Peyer's patch (tissue), 4 donors: ENCODE results near the gene CST11. TPM values are rescaled to one million over a fixed set of nuclear protein-coding genes. Genes with fewer than 3 reads are reported as not detected.

Experiments used
- DNase-seq, 3 donors: peaks; one replicate each; pipeline ENCODE4 v3.0.0-alpha.2; 2017 to 2019
- H3K27ac ChIP-seq, 4 donors: fragments of 200-600 bp; sonication (generic); one replicate each; pipeline ENCODE4 v1.5.1; 2016 to 2019
- H3K27me3 ChIP-seq, 2 donors: fragments of 200-600 bp; sonication (generic); one replicate each; pipeline ENCODE4 v1.5.1; 2019
- H3K36me3 ChIP-seq, 3 donors: fragments of 200-600 bp; sonication (generic); one replicate each; pipeline ENCODE4 v1.5.1; 2016 to 2019
- H3K4me1 ChIP-seq, 4 donors: fragments of 200-600 bp; sonication (generic); one replicate each; pipeline ENCODE4 v1.5.1; 2016 to 2019
- H3K4me3 ChIP-seq, 4 donors: fragments of 200-600 bp; sonication (generic); 1 replicate in 3 of 4; 2 replicates in 1 of 4; pipeline ENCODE4 v1.5.1; 2016 to 2019; ENCODE audit warnings: mild to moderate bottlenecking in 1 of 4
- H3K9me3 ChIP-seq, 4 donors: fragments of 200-600 bp; sonication (generic); one replicate each; pipeline ENCODE4 v1.5.1; 2016 to 2019; ENCODE audit warnings: mild to moderate bottlenecking in 1 of 4
- POLR2A ChIP-seq, 2 donors: fragments of 450-650 bp; IDR thresholded peaks; one replicate each; pipeline ENCODE4 v1.5.1; 2017; ENCODE audit warnings: antibody characterized with exemption in 2 of 2, mild to moderate bottlenecking in 2 of 2, moderate library complexity in 2 of 2
- small RNA-seq, 2 donors: library from RNA; depleted of rRNA; stranded (forward); fragments of <200 nt; gene quantifications; one replicate each; pipeline ENCODE3, GENCODE V24; 2016
- total RNA-seq, 4 donors: library from RNA; depleted of rRNA; stranded (reverse); fragments of >200 nt; gene quantifications; one replicate each; pipeline ENCODE4 v1.1.0, GENCODE V29; 2016
- TF ChIP-seq, protein P1 (sequence below), 6 experiments: fragments of 450-650 bp in 4 of 6; fragments of 200-600 bp in 2 of 6; sonication (generic) in 1 of 6; IDR thresholded peaks; one replicate each; pipeline ENCODE4 v1.5.1; 2017 to 2019; ENCODE audit warnings: antibody characterized with exemption in 6 of 6, mild to moderate bottlenecking in 3 of 6, moderate library complexity in 1 of 6

CST11 gene
- total RNA-seq, 4 donors from 2014 or later: not detected

DNA sequence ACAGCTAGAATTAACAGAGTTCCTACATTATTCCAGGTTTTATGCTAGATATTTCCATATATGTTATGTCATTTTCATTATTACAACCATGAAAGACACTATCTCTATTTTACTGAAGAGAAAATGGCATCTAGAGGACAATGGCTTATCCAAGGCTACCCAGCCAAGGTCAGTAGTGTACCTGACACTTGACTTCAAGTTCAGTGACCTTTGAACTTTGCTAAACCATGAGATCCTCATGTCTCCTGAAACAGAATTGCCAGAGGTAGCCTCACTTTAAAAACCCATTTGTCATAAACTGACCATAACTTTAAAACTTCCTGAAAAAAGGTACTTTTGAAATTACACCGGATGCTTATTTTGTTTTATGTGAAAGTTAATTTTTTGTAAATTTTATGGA lies 45.8 kb downstream of the CST11 start:
- no peaks in the 10 kb centered on the region for H3K27me3 ChIP-seq
- no peak overlapping the region for H3K4me3 ChIP-seq
- H3K27ac ChIP-seq: no peak overlapping the region
- TF ChIP-seq POLR2A (IDR thresholded peaks at IDR 0.05): no peak
- TF ChIP-seq, protein P1, sequence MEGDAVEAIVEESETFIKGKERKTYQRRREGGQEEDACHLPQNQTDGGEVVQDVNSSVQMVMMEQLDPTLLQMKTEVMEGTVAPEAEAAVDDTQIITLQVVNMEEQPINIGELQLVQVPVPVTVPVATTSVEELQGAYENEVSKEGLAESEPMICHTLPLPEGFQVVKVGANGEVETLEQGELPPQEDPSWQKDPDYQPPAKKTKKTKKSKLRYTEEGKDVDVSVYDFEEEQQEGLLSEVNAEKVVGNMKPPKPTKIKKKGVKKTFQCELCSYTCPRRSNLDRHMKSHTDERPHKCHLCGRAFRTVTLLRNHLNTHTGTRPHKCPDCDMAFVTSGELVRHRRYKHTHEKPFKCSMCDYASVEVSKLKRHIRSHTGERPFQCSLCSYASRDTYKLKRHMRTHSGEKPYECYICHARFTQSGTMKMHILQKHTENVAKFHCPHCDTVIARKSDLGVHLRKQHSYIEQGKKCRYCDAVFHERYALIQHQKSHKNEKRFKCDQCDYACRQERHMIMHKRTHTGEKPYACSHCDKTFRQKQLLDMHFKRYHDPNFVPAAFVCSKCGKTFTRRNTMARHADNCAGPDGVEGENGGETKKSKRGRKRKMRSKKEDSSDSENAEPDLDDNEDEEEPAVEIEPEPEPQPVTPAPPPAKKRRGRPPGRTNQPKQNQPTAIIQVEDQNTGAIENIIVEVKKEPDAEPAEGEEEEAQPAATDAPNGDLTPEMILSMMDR (IDR thresholded peaks at IDR 0.05): no peak
- no peak for DNase-seq
- no peaks in the 10 kb centered on the region for H3K9me3 ChIP-seq
- peaks cover 0 to 3% (median 0%) of the 10 kb centered on the region in 4 donors for H3K4me1 ChIP-seq
- no peaks in the 10 kb centered on the region for H3K36me3 ChIP-seq

DNA sequence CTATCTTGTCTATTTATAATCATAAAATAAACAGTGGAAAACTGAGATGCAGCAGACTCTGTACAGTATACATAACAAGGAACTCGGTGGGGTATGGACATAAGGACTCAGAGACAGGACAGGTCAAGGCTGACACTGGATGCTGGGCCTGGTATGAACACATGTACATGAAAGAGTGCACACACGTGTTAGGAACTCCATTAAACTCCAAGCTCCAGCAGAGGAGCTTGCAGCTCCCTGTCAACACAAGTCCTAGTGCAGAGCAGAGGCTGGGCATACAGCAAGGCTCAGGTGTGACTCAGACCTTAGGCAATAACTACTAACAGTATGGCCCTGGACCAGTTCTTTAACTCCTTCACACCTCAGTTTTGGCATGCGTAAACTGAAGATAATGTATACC lies 48.5 kb downstream of the CST11 start:
- H3K27ac ChIP-seq: no peak overlapping the region
- H3K27me3 ChIP-seq: no peaks in the 10 kb centered on the region
- H3K36me3 ChIP-seq: no peaks in the 10 kb centered on the region
- DNase-seq: no peak
- no peak for TF ChIP-seq POLR2A (IDR thresholded peaks at IDR 0.05)
- TF ChIP-seq, protein P1 (IDR thresholded peaks at IDR 0.05): no peak
- H3K4me3 ChIP-seq: no peak overlapping the region
- H3K9me3 ChIP-seq: no peaks in the 10 kb centered on the region
- no peaks in the 10 kb centered on the region for H3K4me1 ChIP-seq

DNA sequence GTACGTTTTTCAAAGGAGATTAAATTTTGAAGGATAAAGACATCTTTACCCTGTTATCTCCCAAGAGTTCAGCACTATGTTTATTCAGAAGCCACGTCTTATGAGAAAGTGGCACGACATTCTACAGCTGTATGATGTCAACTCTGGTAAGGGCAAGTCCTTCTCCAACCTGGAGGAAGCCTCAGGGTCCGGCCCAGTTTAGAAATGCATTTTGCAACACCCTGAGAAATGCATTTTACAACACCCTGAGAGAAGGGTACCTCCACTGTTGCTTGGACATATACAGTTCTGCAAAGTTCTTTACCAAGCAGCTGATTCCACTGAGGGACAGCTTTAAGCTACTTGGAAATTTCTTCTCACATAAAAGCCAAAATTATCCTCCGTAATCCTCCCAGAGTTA lies 48.9 kb downstream of the CST11 start:
- H3K27me3 ChIP-seq: no peaks in the 10 kb centered on the region
- no peaks in the 10 kb centered on the region for H3K9me3 ChIP-seq
- no peaks in the 10 kb centered on the region for H3K36me3 ChIP-seq
- no peak for DNase-seq
- H3K4me3 ChIP-seq: no peak overlapping the region
- H3K27ac ChIP-seq: no peak overlapping the region
- TF ChIP-seq, protein P1 (IDR thresholded peaks at IDR 0.05): no peak
- TF ChIP-seq POLR2A (IDR thresholded peaks at IDR 0.05): no peak
- H3K4me1 ChIP-seq: no peaks in the 10 kb centered on the region

DNA sequence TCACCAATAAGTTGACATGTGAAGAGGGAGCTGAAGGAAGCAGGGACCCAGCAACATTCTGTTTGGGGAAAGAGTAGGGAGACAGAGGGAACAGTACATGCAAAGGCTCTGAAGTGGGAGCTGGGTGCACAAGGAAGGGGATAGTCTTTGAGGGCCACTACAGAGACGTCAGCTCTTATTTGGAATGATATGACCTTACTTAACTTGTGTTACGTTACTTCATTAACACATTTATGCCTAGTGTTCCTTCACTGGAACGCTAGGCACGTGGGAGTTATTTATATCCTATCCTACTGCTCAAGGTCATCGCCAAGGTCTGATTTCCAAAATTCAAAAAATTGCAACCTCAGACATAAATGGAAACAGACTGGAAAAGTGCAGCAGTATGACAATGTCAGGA lies 51.6 kb downstream of the CST11 start:
- Histone ChIP-seq H3K27ac (no peak overlapping the region), H3K36me3 (no peaks in the 10 kb centered on the region), H3K4me1 (no peaks in the 10 kb centered on the region), H3K4me3 (no peak overlapping the region), H3K27me3 (no peaks in the 10 kb centered on the region), H3K9me3 (no peaks in the 10 kb centered on the region)
- TF ChIP-seq, protein P1 (IDR thresholded peaks at IDR 0.05): no peak
- no peak for DNase-seq

Small RNA genes within 50 kb of the gene (small RNA-seq; reads per million reads assigned to genes)
- gene RF00019: 0 reads per million in 2 donors

Other genes starting within 250 kb of the CST11 start
- 10 to 100 TPM in 1 of 4 donors, 1 to 10 TPM in 3; 5.4 to 23.1 (median 7.9) TPM for gene NXT1, start 102.1 kb downstream of the CST11 start, total RNA-seq
- gene GZF1, start 90.7 kb downstream of the CST11 start, total RNA-seq: 10 to 100 TPM in 1 of 4 donors, 1 to 10 TPM in 3; 5.8 to 14.5 (median 7.9) TPM
- 10 to 100 TPM in 3 of 4 donors, 1 to 10 TPM in 1; 7.4 to 13.9 (median 11.9) TPM for gene NAPB, start 31.4 kb downstream of the CST11 start, total RNA-seq
- gene CSTL1, start 13.2 kb downstream of the CST11 start, total RNA-seq: not detected
- gene CST8, start 38.2 kb upstream of the CST11 start, total RNA-seq: not detected
- not detected for gene CST9L, start 115.6 kb upstream of the CST11 start, total RNA-seq
- gene CST9, start 153.0 kb upstream of the CST11 start, total RNA-seq: not detected
- 1,000 to 10,000 TPM in 2 of 4 donors, 100 to 1,000 TPM in 2; 221 to 1,587 (median 1,027) TPM for gene CST3, start 185.1 kb upstream of the CST11 start, total RNA-seq
- gene CST4, start 236.2 kb upstream of the CST11 start, total RNA-seq: not detected